ENCODE measurements around the gene RAX2. TPM values are rescaled to one million over a fixed set of nuclear protein-coding genes. Genes with fewer than 3 reads are reported as not detected.
A peak's percentile ranks its signal among the peaks of the same experiment; 100 is the strongest.

RAX2 gene
- polyA plus RNA-seq (2013, experiment 1 of 2) = not detected
- polyA plus RNA-seq (2013, experiment 2 of 2) = not detected

- Histone ChIP-seq H3K9me3 (ENCODE audit: control insufficient read depth, low read length) (no peaks in the 10 kb centered on the region), H2BK12ac (ENCODE audit: low read length in 2 of 2) (no peak within 1 kb of the TSS), H2AFZ (ENCODE audit: low read depth, low read length) (no peak within 1 kb of the TSS), H4K8ac (ENCODE audit: low read length) (no peak within 1 kb of the TSS), H3K4me3 (ENCODE audit: insufficient read depth in 1 of 2, low read depth in 1 of 2, low read length in 2 of 2) (no peak within 1 kb of the TSS), H3K4me1 (ENCODE audit: control insufficient read depth, insufficient read depth, low read depth, low read length) (no peaks in the 10 kb centered on the region), H2BK120ac (ENCODE audit: low read depth, low read length) (no peak within 1 kb of the TSS), H3K9ac (ENCODE audit: low read length) (no peak within 1 kb of the TSS), H3K4ac (ENCODE audit: low read depth in 1 of 2, low read length in 2 of 2) (no peak within 1 kb of the TSS), H3K4me2 (ENCODE audit: low read length, poor library complexity, severe bottlenecking) (no peak within 1 kb of the TSS), H3K18ac (ENCODE audit: low read depth in 1 of 2, low read length in 2 of 2) (no peak within 1 kb of the TSS), H3K14ac (ENCODE audit: low read length in 2 of 2) (no peak within 1 kb of the TSS), H2AK5ac (ENCODE audit: low read length, severe bottlenecking) (no peak within 1 kb of the TSS), H3K36me3 (ENCODE audit: control insufficient read depth in 1 of 2, insufficient read depth in 2 of 2, low read depth in 1 of 2, low read length in 2 of 2) (peaks cover 11 to 37% of the 10 kb centered on the region in 2 experiments), H3K27ac (ENCODE audit: low read length, poor library complexity, severe bottlenecking) (no peak within 1 kb of the TSS), H4K91ac (ENCODE audit: low read length) (no peak within 1 kb of the TSS), H3K27me3 (ENCODE audit: control insufficient read depth in 1 of 2, insufficient read depth in 1 of 2, low read length in 2 of 2) (peaks cover 0 to 30% of the 10 kb centered on the region in 2 experiments), H3K23ac (ENCODE audit: low read length in 2 of 2) (no peak within 1 kb of the TSS), H3K79me1 (replicated peaks; ENCODE audit: low read length, poor library complexity, severe bottlenecking) (no peaks in the 10 kb centered on the region), H2BK5ac (ENCODE audit: low read depth, low read length, poor library complexity, severe bottlenecking) (no peak within 1 kb of the TSS), H2BK15ac (ENCODE audit: low read depth, poor library complexity, severe bottlenecking) (no peak within 1 kb of the TSS)
- 75% methylated on average over 20 of the region's 23 CpGs for WGBS
- DNase-seq = no peak
These were observed at the start of gene RAX2 for GRCh38 chr19:3771906-3772455. Gene RAX2 (minus strand): TSS chr19:3772228. CDS start chr19:3771742, 486 bp downstream.

GRCh38 chr19:3821156-3821555, 49.1 kb upstream of the RAX2 start:
- H2BK15ac ChIP-seq (ENCODE audit: low read depth, poor library complexity, severe bottlenecking) = no peak overlapping the region
- H2BK12ac ChIP-seq (ENCODE audit: low read length in 2 of 2) = no peak overlapping the region
- H3K4me3 ChIP-seq (ENCODE audit: insufficient read depth in 1 of 2, low read depth in 1 of 2, low read length in 2 of 2) = no peak overlapping the region
- no peak overlapping the region for H2BK5ac ChIP-seq (ENCODE audit: low read depth, low read length, poor library complexity, severe bottlenecking)
- H4K8ac ChIP-seq (ENCODE audit: low read length) = no peak overlapping the region
- H3K9me3 ChIP-seq (ENCODE audit: control insufficient read depth, low read length) = no peaks in the 10 kb centered on the region
- no peak overlapping the region for H3K4me2 ChIP-seq (ENCODE audit: low read length, poor library complexity, severe bottlenecking)
- no peak overlapping the region for H3K9ac ChIP-seq (ENCODE audit: low read length)
- H2AK5ac ChIP-seq (ENCODE audit: low read length, severe bottlenecking) = no peak overlapping the region
- H3K4me1 ChIP-seq (ENCODE audit: control insufficient read depth, insufficient read depth, low read depth, low read length) = peaks cover 2% of the 10 kb centered on the region
- H2AFZ ChIP-seq (ENCODE audit: low read depth, low read length) = no peak overlapping the region
- H4K91ac ChIP-seq (ENCODE audit: low read length) = no peak overlapping the region
- H3K79me1 ChIP-seq (replicated peaks; ENCODE audit: low read length, poor library complexity, severe bottlenecking) = no peaks in the 10 kb centered on the region
- no peak overlapping the region for H3K14ac ChIP-seq (ENCODE audit: low read length in 2 of 2)
- no peak overlapping the region for H3K27ac ChIP-seq (ENCODE audit: low read length, poor library complexity, severe bottlenecking)
- H3K36me3 ChIP-seq (ENCODE audit: control insufficient read depth in 1 of 2, insufficient read depth in 2 of 2, low read depth in 1 of 2, low read length in 2 of 2) = no peaks in the 10 kb centered on the region
- H3K18ac ChIP-seq (ENCODE audit: low read depth in 1 of 2, low read length in 2 of 2) = no peak overlapping the region
- DNase-seq = peak; percentile 6
- no peak overlapping the region for H3K23ac ChIP-seq (ENCODE audit: low read length in 2 of 2)
- H3K4ac ChIP-seq (ENCODE audit: low read depth in 1 of 2, low read length in 2 of 2) = no peak overlapping the region
- H3K27me3 ChIP-seq (ENCODE audit: control insufficient read depth in 1 of 2, insufficient read depth in 1 of 2, low read length in 2 of 2) = peaks cover 20 to 68% of the 10 kb centered on the region in 2 experiments
- no peak overlapping the region for H2BK120ac ChIP-seq (ENCODE audit: low read depth, low read length)
- 79% methylated on average over 23 of the region's 23 CpGs for WGBS

- H3K23ac ChIP-seq (ENCODE audit: low read length in 2 of 2) = no peak overlapping the region
- no peak overlapping the region for H2BK120ac ChIP-seq (ENCODE audit: low read depth, low read length)
- peaks cover 2% of the 10 kb centered on the region for H3K4me1 ChIP-seq (ENCODE audit: control insufficient read depth, insufficient read depth, low read depth, low read length)
- no peak overlapping the region for H3K18ac ChIP-seq (ENCODE audit: low read depth in 1 of 2, low read length in 2 of 2)
- WGBS = 94% methylated on average over 19 of the region's 19 CpGs
- no peak overlapping the region for H4K91ac ChIP-seq (ENCODE audit: low read length)
- H3K9me3 ChIP-seq (ENCODE audit: control insufficient read depth, low read length) = no peaks in the 10 kb centered on the region
- H4K8ac ChIP-seq (ENCODE audit: low read length) = no peak overlapping the region
- no peak overlapping the region for H2BK5ac ChIP-seq (ENCODE audit: low read depth, low read length, poor library complexity, severe bottlenecking)
- H3K9ac ChIP-seq (ENCODE audit: low read length) = no peak overlapping the region
- no peak overlapping the region for H3K14ac ChIP-seq (ENCODE audit: low read length in 2 of 2)
- H3K79me1 ChIP-seq (replicated peaks; ENCODE audit: low read length, poor library complexity, severe bottlenecking) = no peaks in the 10 kb centered on the region
- no peak overlapping the region for H3K4me3 ChIP-seq (ENCODE audit: insufficient read depth in 1 of 2, low read depth in 1 of 2, low read length in 2 of 2)
- no peak overlapping the region for H2BK15ac ChIP-seq (ENCODE audit: low read depth, poor library complexity, severe bottlenecking)
- no peak overlapping the region for H2AK5ac ChIP-seq (ENCODE audit: low read length, severe bottlenecking)
- H3K36me3 ChIP-seq (ENCODE audit: control insufficient read depth in 1 of 2, insufficient read depth in 2 of 2, low read depth in 1 of 2, low read length in 2 of 2) = no peaks in the 10 kb centered on the region
- H3K27ac ChIP-seq (ENCODE audit: low read length, poor library complexity, severe bottlenecking) = no peak overlapping the region
- no peak overlapping the region for H2AFZ ChIP-seq (ENCODE audit: low read depth, low read length)
- peaks cover 20 to 59% of the 10 kb centered on the region in 2 experiments for H3K27me3 ChIP-seq (ENCODE audit: control insufficient read depth in 1 of 2, insufficient read depth in 1 of 2, low read length in 2 of 2)
- no peak for DNase-seq
- H2BK12ac ChIP-seq (ENCODE audit: low read length in 2 of 2) = no peak overlapping the region
- no peak overlapping the region for H3K4me2 ChIP-seq (ENCODE audit: low read length, poor library complexity, severe bottlenecking)
- no peak overlapping the region for H3K4ac ChIP-seq (ENCODE audit: low read depth in 1 of 2, low read length in 2 of 2)
These were observed 48.0 kb upstream of the RAX2 start for GRCh38 chr19:3819989-3820388.

- Histone ChIP-seq H3K36me3 (ENCODE audit: control insufficient read depth in 1 of 2, insufficient read depth in 2 of 2, low read depth in 1 of 2, low read length in 2 of 2) (no peaks in the 10 kb centered on the region), H3K27me3 (ENCODE audit: control insufficient read depth in 1 of 2, insufficient read depth in 1 of 2, low read length in 2 of 2) (peaks cover 20 to 56% of the 10 kb centered on the region in 2 experiments), H2AFZ (ENCODE audit: low read depth, low read length) (no peak overlapping the region), H3K4me1 (ENCODE audit: control insufficient read depth, insufficient read depth, low read depth, low read length) (peaks cover 2% of the 10 kb centered on the region), H3K9ac (ENCODE audit: low read length) (peak overlapping the region; percentile 28), H3K4me3 (ENCODE audit: insufficient read depth in 1 of 2, low read depth in 1 of 2, low read length in 2 of 2) (no peak overlapping the region), H2BK12ac (ENCODE audit: low read length in 2 of 2) (no peak overlapping the region), H2BK15ac (ENCODE audit: low read depth, poor library complexity, severe bottlenecking) (no peak overlapping the region), H3K14ac (ENCODE audit: low read length in 2 of 2) (no peak overlapping the region), H3K27ac (ENCODE audit: low read length, poor library complexity, severe bottlenecking) (no peak overlapping the region), H3K4me2 (ENCODE audit: low read length, poor library complexity, severe bottlenecking) (no peak overlapping the region), H2BK5ac (ENCODE audit: low read depth, low read length, poor library complexity, severe bottlenecking) (no peak overlapping the region), H2BK120ac (ENCODE audit: low read depth, low read length) (no peak overlapping the region), H3K4ac (ENCODE audit: low read depth in 1 of 2, low read length in 2 of 2) (no peak overlapping the region), H3K23ac (ENCODE audit: low read length in 2 of 2) (no peak overlapping the region), H3K18ac (ENCODE audit: low read depth in 1 of 2, low read length in 2 of 2) (no peak overlapping the region), H4K91ac (ENCODE audit: low read length) (no peak overlapping the region), H4K8ac (ENCODE audit: low read length) (no peak overlapping the region), H2AK5ac (ENCODE audit: low read length, severe bottlenecking) (no peak overlapping the region), H3K9me3 (ENCODE audit: control insufficient read depth, low read length) (no peaks in the 10 kb centered on the region), H3K79me1 (replicated peaks; ENCODE audit: low read length, poor library complexity, severe bottlenecking) (no peaks in the 10 kb centered on the region)
- no peak for DNase-seq
- 93% methylated on average over 31 of the region's 31 CpGs for WGBS
These were observed 46.9 kb upstream of the RAX2 start for GRCh38 chr19:3818918-3819317.

Data from mesenchymal stem cell (in vitro differentiated cells and primary cell).